ENCODE measurements around the gene NPAS3.

The NPAS3 gene

GRCh38 chr14:33774723-33775470 is 836.2 kb downstream of the NPAS3 start:
- DNase-seq = no peak

- DNase-seq = no peak
Observed at GRCh38 chr14:33776871-33777270, 838.2 kb downstream of the NPAS3 start.

- no peak for DNase-seq
Observed at GRCh38 chr14:33777681-33778080, 839.0 kb downstream of the NPAS3 start.

GRCh38 chr14:33780035-33780434 is 841.4 kb downstream of the NPAS3 start:
- DNase-seq = no peak

- no peak for DNase-seq
Observed at GRCh38 chr14:33781236-33781635, 842.6 kb downstream of the NPAS3 start.

- no peak for DNase-seq
Observed at GRCh38 chr14:33782923-33783322, 844.2 kb downstream of the NPAS3 start.

- no peak for DNase-seq
Observed at GRCh38 chr14:33786091-33786825, 847.6 kb downstream of the NPAS3 start.

GRCh38 chr14:33788161-33788560 is 849.5 kb downstream of the NPAS3 start:
- DNase-seq = no peak

- no peak for DNase-seq
Observed at GRCh38 chr14:33790996-33791395, 852.3 kb downstream of the NPAS3 start.

- no peak for DNase-seq
Observed at GRCh38 chr14:33792009-33792719, 853.5 kb downstream of the NPAS3 start.

GRCh38 chr14:33792720-33793368 is 854.2 kb downstream of the NPAS3 start:
- DNase-seq = peak; percentile 39 to 71

- DNase-seq = no peak
Observed at GRCh38 chr14:33793398-33794110, 854.9 kb downstream of the NPAS3 start.

GRCh38 chr14:33794791-33795305 is 856.2 kb downstream of the NPAS3 start:
- no peak for DNase-seq

- no peak for DNase-seq
Observed at GRCh38 chr14:33796356-33796755, 857.7 kb downstream of the NPAS3 start.

- DNase-seq = no peak
Observed at GRCh38 chr14:33799705-33800570, 861.3 kb downstream of the NPAS3 start.

GRCh38 chr14:33800735-33801163 is 862.1 kb downstream of the NPAS3 start:
- no peak for DNase-seq

GRCh38 chr14:33802737-33803136 is 864.1 kb downstream of the NPAS3 start:
- no peak for DNase-seq

- no peak for DNase-seq
Observed at GRCh38 chr14:33805593-33805992, 866.9 kb downstream of the NPAS3 start.

GRCh38 chr14:33806905-33807304 is 868.2 kb downstream of the NPAS3 start:
- DNase-seq = no peak

- no peak for DNase-seq
Observed at GRCh38 chr14:33808187-33808586, 869.5 kb downstream of the NPAS3 start.

GRCh38 chr14:33809396-33809981 is 870.8 kb downstream of the NPAS3 start:
- no peak for DNase-seq

Measured in stimulated activated CD4-positive, alpha-beta T cell treated with anti-CD3 and anti-CD28 coated beads, Interleukin-4, amount 100 ng/mL, for 4 hours (primary cell).